Caki2 (cell line): Measurements from ENCODE around the gene DBF4B. TPM values are rescaled to one million over a fixed set of nuclear protein-coding genes. Genes with fewer than 3 reads are reported as not detected.
"Not testable (repeated sequence)": the region's sequence is repeated elsewhere in the genome, so short reads cannot be mapped to it uniquely, and the experiment has no call there.

Source experiments
- DNase-seq: peaks from one replicate; pipeline ENCODE4 v3.0.0-alpha.2; 2015; ENCODE audit warnings: low read depth
- in situ Hi-C: cut with HindIII; loops from 2 replicates; pipeline ENCODE4 v1.10.0; 2016; ENCODE audit warnings: low sequenced_read_pairs, low pct_unique_long_range_greater_than_20kb, mixed read lengths
- total RNA-seq: library from RNA; depleted of rRNA; stranded (reverse); fragments of >200 nt; shearing (Covaris generic); gene quantifications from 2 replicates; pipeline ENCODE4 v1.2.3, GENCODE V29; 2014; ENCODE audit warnings: low replicate concordance; rRNA removed

The DBF4B gene
- total RNA-seq, result 15.9 and 19.8 TPM in 2 replicates

- in situ Hi-C loops, result no loop called here
- peak; percentile 88 for DNase-seq
These were observed at the start of gene DBF4B for GRCh38 chr17:44708401-44709263. DBF4B (plus strand) TSS chr17:44708665; CDS start chr17:44708821, 156 bp downstream.

GRCh38 chr17:44661835-44662234 lies 46.6 kb upstream of the DBF4B start:
- in situ Hi-C loops, result no loop called here
- no peak for DNase-seq

GRCh38 chr17:44663095-44663494 lies 45.4 kb upstream of the DBF4B start:
- in situ Hi-C loops, result no loop called here
- no peak for DNase-seq

- no peak for DNase-seq
- in situ Hi-C loops, result no loop called here
These were observed 43.6 kb upstream of the DBF4B start for GRCh38 chr17:44664867-44665266.

GRCh38 chr17:44666006-44666405 lies 42.5 kb upstream of the DBF4B start:
- in situ Hi-C loops, result no loop called here
- DNase-seq, result no peak

- peak; percentile 30 for DNase-seq
- in situ Hi-C loops, result no loop called here
These were observed 35.9 kb upstream of the DBF4B start for GRCh38 chr17:44672479-44673093.

- in situ Hi-C loops, result no loop called here
- DNase-seq, result no peak
These were observed 34.6 kb upstream of the DBF4B start for GRCh38 chr17:44673893-44674292.

GRCh38 chr17:44677136-44677535 lies 31.3 kb upstream of the DBF4B start:
- in situ Hi-C loops, result no loop called here
- DNase-seq, result no peak

- in situ Hi-C loops, DNase-seq: not testable (repeated sequence)
These were observed 25.2 kb upstream of the DBF4B start for GRCh38 chr17:44683303-44683702.

GRCh38 chr17:44687756-44688155 lies 20.7 kb upstream of the DBF4B start:
- DNase-seq, result no peak
- in situ Hi-C loops, result no loop called here

- no peak for DNase-seq
- in situ Hi-C loops, result no loop called here
These were observed 20.3 kb upstream of the DBF4B start for GRCh38 chr17:44688200-44688599.

GRCh38 chr17:44688675-44689476 lies 19.6 kb upstream of the DBF4B start:
- in situ Hi-C loops, result no loop called here

GRCh38 chr17:44689477-44690217 lies 18.8 kb upstream of the DBF4B start, which contains the start of gene CCDC43:
CCDC43 (minus strand) TSS chr17:44689776; CDS start chr17:44689753, 23 bp downstream.
- peak; percentile 88 for DNase-seq
- in situ Hi-C loops, result no loop called here

More at GRCh38 chr17:44688675-44689476, 19.6 kb upstream of the DBF4B start:
- DNase-seq, result no peak

GRCh38 chr17:44690746-44691306 lies 17.6 kb upstream of the DBF4B start:
- peak; percentile 14 for DNase-seq
- in situ Hi-C loops, result not testable (repeated sequence)

GRCh38 chr17:44693609-44694008 lies 14.9 kb upstream of the DBF4B start:
- DNase-seq, result no peak
- in situ Hi-C loops, result no loop called here

GRCh38 chr17:44700288-44700687 lies 8.2 kb upstream of the DBF4B start:
- in situ Hi-C loops, DNase-seq: not testable (repeated sequence)

GRCh38 chr17:44707755-44708400 lies 587 bp upstream of the DBF4B start:
- peak; percentile 24 for DNase-seq
- in situ Hi-C loops, result no loop called here
